Esophagus muscularis mucosa (tissue), 3 donors: ENCODE results near the gene CDH4.

Source experiments
- CTCF ChIP-seq, 3 experiments: fragments of 200-600 bp in 2 of 3; fragments of 450-650 bp in 1 of 3; sonication (generic) in 2 of 3; IDR thresholded peaks; one replicate each; pipeline ENCODE4 v1.5.1; 2017 to 2019; ENCODE audit warnings: antibody characterized with exemption in 3 of 3, mild to moderate bottlenecking in 2 of 3, moderate library complexity in 1 of 3
- POLR2A ChIP-seq: fragments of 450-650 bp; IDR thresholded peaks from one replicate; pipeline ENCODE4 v1.6.1; 2017; ENCODE audit warnings: antibody characterized with exemption, moderate library complexity, mild to moderate bottlenecking, low read depth
- POLR2AphosphoS5 ChIP-seq, 2 donors: sonication (generic); formaldehyde crosslinking; IDR thresholded peaks; one replicate each; pipeline ENCODE4 v1.6.1; 2017; ENCODE audit warnings: antibody characterized with exemption in 2 of 2

- TF ChIP-seq POLR2AphosphoS5 (IDR thresholded peaks at IDR 0.05) (no peak), CTCF (IDR thresholded peaks at IDR 0.05) (no peak), POLR2A (no peak)
Measured at GRCh38 chr20:61360296-61360695, 108.2 kb downstream of the CDH4 start.
